ENCODE data around the gene LYZ. TPM values are rescaled to one million over a fixed set of nuclear protein-coding genes. Genes with fewer than 3 reads are reported as not detected.

The LYZ gene
- total and polyA plus RNA-seq, 7 donors: 28.0 to 652 (median 70.6) TPM

- H3K4me3 ChIP-seq: no peak overlapping the region
- TF ChIP-seq POLR2AphosphoS5 (IDR thresholded peaks at IDR 0.05) (no peak), CTCF (IDR thresholded peaks at IDR 0.05) (no peak), EP300 (IDR thresholded peaks at IDR 0.05) (no peak), POLR2A (IDR thresholded peaks at IDR 0.05) (no peak)
- H3K27me3 ChIP-seq: no peaks in the 10 kb centered on the region
- no peaks in the 10 kb centered on the region for H3K9me3 ChIP-seq
- no peak for DNase-seq
- intact Hi-C loops (cut with DNase I): no loop called here
- WGBS, 2 donors: 67 to 79% methylated on average over 2 of the region's 2 CpGs
- no peak overlapping the region for H3K27ac ChIP-seq
- H3K4me1 ChIP-seq: no peaks in the 10 kb centered on the region
- H3K36me3 ChIP-seq: no peaks in the 10 kb centered on the region
These were observed 8.2 kb upstream of the LYZ start for GRCh38 chr12:69339999-69340398.

- no peak overlapping the region for H3K27ac ChIP-seq
- H3K4me3 ChIP-seq: no peak overlapping the region
- no peak for DNase-seq
These were observed 6.9 kb upstream of the LYZ start for GRCh38 chr12:69341328-69341727.

DNA sequence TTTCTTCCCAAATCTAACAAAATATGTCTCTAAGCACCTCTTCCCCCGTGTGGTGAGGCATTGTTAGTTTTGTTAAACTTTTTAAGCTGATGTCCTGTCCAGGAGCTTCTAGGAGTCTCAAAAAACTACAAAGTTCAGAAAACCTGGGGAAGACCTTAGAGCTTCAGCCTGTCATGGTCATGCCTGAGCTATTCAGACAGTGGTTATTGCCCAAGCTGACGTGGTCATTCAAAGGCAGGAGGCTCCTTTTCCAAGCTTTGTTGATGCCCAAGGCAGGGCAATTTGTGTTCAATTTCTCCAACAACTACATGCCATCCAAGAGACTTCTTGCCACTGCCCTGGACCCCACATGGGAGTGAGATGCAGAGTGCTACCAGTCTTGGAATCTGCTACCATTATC, 5.8 kb upstream of the LYZ start:
- TF ChIP-seq EP300 (IDR thresholded peaks at IDR 0.05) (no peak), POLR2A (IDR thresholded peaks at IDR 0.05) (no peak), CTCF (IDR thresholded peaks at IDR 0.05) (no peak), POLR2AphosphoS5 (IDR thresholded peaks at IDR 0.05) (no peak)
- WGBS, 2 donors: 76 to 87% methylated on average over 2 of the region's 2 CpGs
- Histone ChIP-seq H3K36me3 (no peaks in the 10 kb centered on the region), H3K27ac (no peak overlapping the region), H3K9me3 (no peaks in the 10 kb centered on the region), H3K4me3 (no peak overlapping the region), H3K4me1 (no peaks in the 10 kb centered on the region), H3K27me3 (no peaks in the 10 kb centered on the region)
- DNase-seq: no peak
- intact Hi-C loops (cut with DNase I): no loop called here

More at GRCh38 chr12:69341328-69341727, 6.9 kb upstream of the LYZ start:
- 59 to 76% methylated on average over 5 of the region's 5 CpGs for WGBS, 2 donors
- intact Hi-C loops (cut with DNase I): no loop called here
- Histone ChIP-seq H3K4me1 (no peaks in the 10 kb centered on the region), H3K9me3 (no peaks in the 10 kb centered on the region), H3K36me3 (no peaks in the 10 kb centered on the region), H3K27me3 (no peaks in the 10 kb centered on the region)
- TF ChIP-seq POLR2A (IDR thresholded peaks at IDR 0.05) (no peak), CTCF (IDR thresholded peaks at IDR 0.05) (no peak), EP300 (IDR thresholded peaks at IDR 0.05) (no peak), POLR2AphosphoS5 (IDR thresholded peaks at IDR 0.05) (no peak)

DNA sequence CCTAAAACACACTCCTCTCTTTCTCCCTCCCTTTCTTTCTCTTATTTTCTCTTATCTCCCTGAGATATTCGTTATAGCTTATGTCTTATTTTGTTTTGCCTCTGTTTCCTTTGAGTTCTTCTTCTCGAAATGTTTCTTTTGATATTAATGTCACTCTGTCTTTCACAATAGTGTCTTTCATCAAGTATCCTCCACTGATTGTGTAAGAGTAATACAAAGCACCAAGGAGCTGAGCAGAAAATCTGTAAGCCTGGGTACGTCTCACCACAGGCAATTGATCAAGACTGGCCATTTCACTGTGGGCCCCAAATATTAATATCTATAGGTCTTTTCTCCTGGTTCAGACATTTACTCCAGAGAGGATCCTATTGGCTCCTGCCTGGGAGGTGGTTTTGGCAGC, 4.8 kb upstream of the LYZ start:
- no peaks in the 10 kb centered on the region for H3K4me1 ChIP-seq
- intact Hi-C loops (cut with DNase I): no loop called here
- no peak for DNase-seq
- no peak for TF ChIP-seq EP300 (IDR thresholded peaks at IDR 0.05)
- no peak for TF ChIP-seq POLR2AphosphoS5 (IDR thresholded peaks at IDR 0.05)
- no peak for TF ChIP-seq CTCF (IDR thresholded peaks at IDR 0.05)
- no peak for TF ChIP-seq POLR2A (IDR thresholded peaks at IDR 0.05)
- no peak overlapping the region for H3K27ac ChIP-seq
- no peaks in the 10 kb centered on the region for H3K36me3 ChIP-seq
- WGBS, 2 donors: 86 to 91% methylated on average over 3 of the region's 3 CpGs
- H3K27me3 ChIP-seq: no peaks in the 10 kb centered on the region
- no peaks in the 10 kb centered on the region for H3K9me3 ChIP-seq
- H3K4me3 ChIP-seq: no peak overlapping the region

GRCh38 chr12:69343885-69344612, 4.1 kb upstream of the LYZ start:
- DNase-seq: no peak
- Histone ChIP-seq H3K9me3 (no peaks in the 10 kb centered on the region), H3K36me3 (no peaks in the 10 kb centered on the region), H3K4me3 (no peak overlapping the region), H3K27me3 (no peaks in the 10 kb centered on the region), H3K27ac (no peak overlapping the region), H3K4me1 (no peaks in the 10 kb centered on the region)
- no peak for TF ChIP-seq EP300 (IDR thresholded peaks at IDR 0.05)
- TF ChIP-seq CTCF (IDR thresholded peaks at IDR 0.05): no peak
- TF ChIP-seq POLR2A (IDR thresholded peaks at IDR 0.05): no peak
- TF ChIP-seq POLR2AphosphoS5 (IDR thresholded peaks at IDR 0.05): no peak
- intact Hi-C loops (cut with DNase I): no loop called here
- whole genome bisulfite sequencing, 2 donors: 35 to 60% methylated on average over 3 of the region's 3 CpGs
